A549 treated with CORT108297 at 1 μM for 4 hours (cell line): ENCODE data around the gene CSF1R. TPM values are rescaled to one million over a fixed set of nuclear protein-coding genes. Genes with fewer than 3 reads are reported as not detected.

Source experiments
- total RNA-seq: library from RNA; stranded (reverse); fragments of 200-300 nt; extraction: Qiagen RNA extraction; gene quantifications from 5 replicates; pipeline ENCODE4 v1.2.3, GENCODE V29; 2022

CSF1R gene
- 0.11 to 0.22 TPM (median 0.15 TPM) in 5 replicates for total RNA-seq

GRCh38 chr5:150085950-150086715, at the start of gene CSF1R:
Gene CSF1R, minus strand, starts transcription at chr5:150086554. Its CDS starts 127 bp downstream, at chr5:150086427.

Other genes starting within 250 kb of the CSF1R start
- gene PDE6A, start 141.8 kb downstream of the CSF1R start, total RNA-seq = 0.13 to 0.21 TPM (median 0.13 TPM) in 5 replicates
- 26.7 to 44.6 TPM (median 37.1 TPM) in 5 replicates for gene SLC26A2, start 125.8 kb downstream of the CSF1R start, total RNA-seq
- gene TIGD6, start 85.9 kb downstream of the CSF1R start, total RNA-seq = 4.5 to 5.7 TPM (median 5.2 TPM) in 5 replicates
- gene HMGXB3, start 85.8 kb downstream of the CSF1R start, total RNA-seq = 28.9 to 32.3 TPM (median 29.8 TPM) in 5 replicates
- 0.10 to 0.35 TPM (median 0.30 TPM) in 5 replicates for gene PDGFRB, start 69.3 kb upstream of the CSF1R start, total RNA-seq
- gene CDX1, start 80.2 kb upstream of the CSF1R start, total RNA-seq = not detected in 5 replicates
- 0.02 to 0.05 TPM (median 0.03 TPM) in 4 of 5 replicates, not detected in the other for gene SLC6A7, start 103.5 kb upstream of the CSF1R start, total RNA-seq
- 0.76 to 1.3 TPM (median 0.86 TPM) in 5 replicates for gene CAMK2A, start 203.2 kb upstream of the CSF1R start, total RNA-seq
- 30.7 to 50.7 TPM (median 44.2 TPM) in 5 replicates for gene ARSI, start 216.4 kb upstream of the CSF1R start, total RNA-seq